Measurements from ENCODE around the gene RFT1. TPM values are rescaled to one million over a fixed set of nuclear protein-coding genes. Genes with fewer than 3 reads are reported as not detected.

RFT1 gene
- total RNA-seq, 1 donor from 2014 or later, result 18.6 TPM

DNA sequence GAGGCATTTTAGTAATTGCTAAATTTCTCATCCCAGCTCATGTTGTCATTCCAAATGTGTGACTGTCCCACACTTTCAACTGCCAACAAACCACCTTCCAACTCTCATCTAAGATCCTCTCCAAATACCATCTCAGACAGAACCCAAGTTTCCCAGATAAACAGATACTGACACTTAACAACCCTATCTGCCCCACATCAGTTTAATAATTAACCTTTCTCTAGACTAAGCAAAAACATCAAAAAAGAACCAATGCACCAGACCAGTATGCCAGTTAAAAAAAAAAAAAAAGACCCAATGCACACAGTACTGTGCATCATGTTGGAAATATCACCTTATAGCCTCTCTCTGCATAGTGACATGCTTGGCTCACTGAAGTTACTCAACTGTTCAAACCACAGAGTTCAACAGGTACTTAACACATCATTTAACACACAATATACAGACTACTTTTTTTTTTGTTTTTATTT, 89.8 kb downstream of the RFT1 start:
- H3K4me3 ChIP-seq (ENCODE audit: low read depth, low read length), result no peak overlapping the region
- TF ChIP-seq, protein P1, sequence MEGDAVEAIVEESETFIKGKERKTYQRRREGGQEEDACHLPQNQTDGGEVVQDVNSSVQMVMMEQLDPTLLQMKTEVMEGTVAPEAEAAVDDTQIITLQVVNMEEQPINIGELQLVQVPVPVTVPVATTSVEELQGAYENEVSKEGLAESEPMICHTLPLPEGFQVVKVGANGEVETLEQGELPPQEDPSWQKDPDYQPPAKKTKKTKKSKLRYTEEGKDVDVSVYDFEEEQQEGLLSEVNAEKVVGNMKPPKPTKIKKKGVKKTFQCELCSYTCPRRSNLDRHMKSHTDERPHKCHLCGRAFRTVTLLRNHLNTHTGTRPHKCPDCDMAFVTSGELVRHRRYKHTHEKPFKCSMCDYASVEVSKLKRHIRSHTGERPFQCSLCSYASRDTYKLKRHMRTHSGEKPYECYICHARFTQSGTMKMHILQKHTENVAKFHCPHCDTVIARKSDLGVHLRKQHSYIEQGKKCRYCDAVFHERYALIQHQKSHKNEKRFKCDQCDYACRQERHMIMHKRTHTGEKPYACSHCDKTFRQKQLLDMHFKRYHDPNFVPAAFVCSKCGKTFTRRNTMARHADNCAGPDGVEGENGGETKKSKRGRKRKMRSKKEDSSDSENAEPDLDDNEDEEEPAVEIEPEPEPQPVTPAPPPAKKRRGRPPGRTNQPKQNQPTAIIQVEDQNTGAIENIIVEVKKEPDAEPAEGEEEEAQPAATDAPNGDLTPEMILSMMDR (IDR thresholded peaks at IDR 0.05; ENCODE audit: insufficient read depth, low read length, poor library complexity, severe bottlenecking), result no peak
- DNase-seq (ENCODE audit: low read depth), result peak; percentile 81
- no peaks in the 10 kb centered on the region for H3K27me3 ChIP-seq (ENCODE audit: control insufficient read depth, insufficient read depth, low read length)
- no peaks in the 10 kb centered on the region for H3K36me3 ChIP-seq (ENCODE audit: control insufficient read depth, insufficient read depth, low read length)

DNA sequence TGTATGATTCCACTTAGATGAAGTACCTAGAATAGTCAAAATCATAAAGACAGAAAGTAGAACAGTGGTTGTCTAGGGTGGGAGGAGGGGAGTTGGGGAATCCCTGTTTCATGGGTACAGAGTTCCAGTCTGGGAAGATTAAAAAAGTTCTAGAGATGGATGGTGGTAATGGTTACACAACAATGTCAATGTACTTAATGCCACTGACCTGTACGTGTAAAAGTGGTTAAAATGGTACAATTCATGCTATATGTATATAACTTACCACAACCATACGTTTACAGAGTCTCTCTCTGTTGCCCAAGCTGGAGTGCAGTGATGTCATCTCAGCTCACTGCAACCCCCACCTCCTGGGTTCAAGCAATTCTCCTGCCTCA, 90.9 kb downstream of the RFT1 start:
- H3K36me3 ChIP-seq (ENCODE audit: control insufficient read depth, insufficient read depth, low read length), result no peaks in the 10 kb centered on the region
- no peak overlapping the region for H3K4me3 ChIP-seq (ENCODE audit: low read depth, low read length)
- no peaks in the 10 kb centered on the region for H3K27me3 ChIP-seq (ENCODE audit: control insufficient read depth, insufficient read depth, low read length)
- TF ChIP-seq, protein P1 (IDR thresholded peaks at IDR 0.05; ENCODE audit: insufficient read depth, low read length, poor library complexity, severe bottlenecking), result no peak
- DNase-seq (ENCODE audit: low read depth), result no peak

DNA sequence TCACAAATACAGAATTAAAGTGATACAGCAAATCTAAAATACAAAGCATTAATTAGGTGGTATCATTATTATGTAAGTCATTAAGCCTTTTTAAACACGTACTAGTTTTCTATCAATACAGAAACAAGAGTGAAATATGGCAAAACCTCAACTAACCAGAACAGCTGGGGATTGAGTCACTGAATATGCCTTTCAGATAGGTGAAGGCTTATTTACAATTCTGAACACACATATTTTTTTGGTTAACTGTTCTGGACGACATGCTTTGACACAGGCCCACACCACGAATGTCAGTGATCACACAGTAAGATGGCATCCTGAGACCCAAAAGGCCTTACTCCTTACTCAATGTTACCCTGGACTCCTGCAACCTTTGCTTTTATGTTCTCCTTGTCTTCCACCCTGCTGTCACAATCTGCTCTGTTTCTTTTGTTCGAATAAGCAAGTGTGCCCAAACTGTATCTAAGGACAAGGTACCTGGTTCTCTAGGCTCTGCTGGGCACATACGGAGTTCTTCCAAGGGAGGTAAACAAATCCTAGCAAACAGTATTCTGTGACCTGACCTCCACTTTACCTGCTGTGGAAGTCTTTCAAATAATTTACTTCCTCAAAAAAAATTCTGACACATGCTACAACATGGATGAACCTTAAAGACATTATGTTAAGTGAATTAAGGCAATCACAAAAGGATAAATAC, 91.4 kb downstream of the RFT1 start:
- no peaks in the 10 kb centered on the region for H3K36me3 ChIP-seq (ENCODE audit: control insufficient read depth, insufficient read depth, low read length)
- H3K4me3 ChIP-seq (ENCODE audit: low read depth, low read length), result no peak overlapping the region
- no peak for DNase-seq (ENCODE audit: low read depth)
- no peaks in the 10 kb centered on the region for H3K27me3 ChIP-seq (ENCODE audit: control insufficient read depth, insufficient read depth, low read length)
- TF ChIP-seq, protein P1 (IDR thresholded peaks at IDR 0.05; ENCODE audit: insufficient read depth, low read length, poor library complexity, severe bottlenecking), result no peak

Other genes starting within 250 kb of the RFT1 start
- gene STIMATE, start 232.9 kb downstream of the RFT1 start, total RNA-seq, result 14.4 and 15.2 TPM in 2 replicates
- 6.1 and 15.6 TPM in 2 replicates for gene SFMBT1, start 84.4 kb downstream of the RFT1 start, total RNA-seq
- gene PRKCD, start 30.8 kb upstream of the RFT1 start, total RNA-seq, result 6.9 and 10.1 TPM in 2 replicates
- 368 and 373 TPM in 2 replicates for gene TKT, start 125.6 kb upstream of the RFT1 start, total RNA-seq
- 15.6 and 21.0 TPM in 2 replicates for gene DCP1A, start 217.1 kb upstream of the RFT1 start, total RNA-seq